Astrocyte (in vitro differentiated cells and primary cell): ENCODE data around the gene PPP1R26. TPM values are rescaled to one million over a fixed set of nuclear protein-coding genes. Genes with fewer than 3 reads are reported as not detected.

Experiments
- DNase-seq: peaks from one replicate; pipeline ENCODE4 v3.0.0-alpha.2; 2010; ENCODE audit warnings: low read depth
- FAIRE-seq: peaks from 2 replicates; lab custom pipeline; 2011; peaks lifted over from hg19 to GRCh38; lab: Jason Lieb, UNC
- H2AFZ ChIP-seq: 2 replicates; pipeline ENCODE4 v1.6.0; 2012; ENCODE audit warnings: low read depth, low read length, inconsistent platforms
- H3K27ac ChIP-seq: 2 replicates; pipeline ENCODE4 v1.5.1; 2011; ENCODE audit warnings: low read depth, low read length, inconsistent platforms
- H3K27me3 ChIP-seq: 2 replicates; pipeline ENCODE4 v1.6.0; 2011; ENCODE audit warnings: low read length, inconsistent platforms; ENCODE audit not compliant: insufficient read depth
- H3K36me3 ChIP-seq: 2 replicates; pipeline ENCODE4 v1.5.1; 2011; ENCODE audit warnings: low read length, inconsistent platforms; ENCODE audit not compliant: insufficient read depth
- H3K4me1 ChIP-seq: 2 replicates; pipeline ENCODE4 v1.5.1; 2011; ENCODE audit warnings: low read length, inconsistent platforms; ENCODE audit not compliant: insufficient read depth
- H3K4me2 ChIP-seq: 2 replicates; pipeline ENCODE4 v1.6.0; 2012; ENCODE audit warnings: low read length, inconsistent platforms
- H3K4me3 ChIP-seq: 2 replicates; pipeline ENCODE4 v1.5.1; 2011; ENCODE audit warnings: low read depth, mild to moderate bottlenecking, low read length, inconsistent platforms; ENCODE audit not compliant: insufficient read depth
- H3K79me2 ChIP-seq: 2 replicates; pipeline ENCODE4 v1.6.0; 2012; ENCODE audit warnings: mild to moderate bottlenecking, low read length, inconsistent platforms; ENCODE audit not compliant: insufficient read depth
- H3K9ac ChIP-seq: 2 replicates; pipeline ENCODE4 v1.6.0; 2012; ENCODE audit warnings: mild to moderate bottlenecking, low read length, inconsistent platforms
- H3K9me3 ChIP-seq: 2 replicates; pipeline ENCODE4 v1.5.1; 2012; ENCODE audit warnings: low read depth, mild to moderate bottlenecking, low read length, inconsistent platforms; ENCODE audit not compliant: insufficient read depth
- H4K20me1 ChIP-seq: 2 replicates; pipeline ENCODE4 v1.6.0; 2012; ENCODE audit warnings: low read length, inconsistent platforms; ENCODE audit not compliant: insufficient read depth
- H3K27ac Mint-ChIP-seq: one replicate; pipeline ENCODE4 v1.8.0; 2021; ENCODE audit warnings: mild to moderate bottlenecking, mixed read lengths; ENCODE audit not compliant: unreplicated experiment
- H3K27me3 Mint-ChIP-seq: one replicate; pipeline ENCODE4 v1.8.0; 2021; ENCODE audit warnings: low read depth, mixed read lengths; ENCODE audit not compliant: unreplicated experiment
- H3K36me3 Mint-ChIP-seq: one replicate; pipeline ENCODE4 v1.8.0; 2021; ENCODE audit warnings: low read depth, mixed read lengths; ENCODE audit not compliant: unreplicated experiment
- H3K4me1 Mint-ChIP-seq: one replicate; pipeline ENCODE4 v1.8.0; 2021; ENCODE audit warnings: low read depth, mixed read lengths; ENCODE audit not compliant: unreplicated experiment
- H3K4me3 Mint-ChIP-seq: one replicate; pipeline ENCODE4 v1.8.0; 2021; ENCODE audit warnings: mild to moderate bottlenecking, moderate library complexity, mixed read lengths; ENCODE audit not compliant: unreplicated experiment
- H3K9me3 Mint-ChIP-seq: one replicate; pipeline ENCODE4 v1.8.0; 2021; ENCODE audit warnings: mild to moderate bottlenecking, mixed read lengths; ENCODE audit not compliant: unreplicated experiment
- CTCF ChIP-seq: IDR thresholded peaks from 2 replicates; pipeline ENCODE4 v1.5.1; 2011; ENCODE audit warnings: low read depth, mild to moderate bottlenecking, inconsistent platforms, low read length, moderate library complexity; ENCODE audit not compliant: insufficient read depth
- EZH2 ChIP-seq: IDR thresholded peaks from 2 replicates; pipeline ENCODE4 v1.6.1; 2012; ENCODE audit warnings: mild to moderate bottlenecking, low read length, inconsistent platforms; ENCODE audit not compliant: insufficient read depth
- total RNA-seq: library from RNA; stranded (reverse); gene quantifications from 2 replicates; pipeline ENCODE4 v1.2.1, GENCODE V29; 2021

Gene PPP1R26
- total RNA-seq, 1 donor from 2014 or later, result 10.6 TPM

- FAIRE-seq, result no peak
- H3K4me3 ChIP-seq, result no peak overlapping the region
- H3K27me3 ChIP-seq, result peaks cover 3% of the 10 kb centered on the region
- Mint-ChIP-seq H3K27ac (no peak overlapping the region), H3K36me3 (no peaks in the 10 kb centered on the region), H3K4me1 (peaks cover 2% of the 10 kb centered on the region), H3K27me3 (peaks cover 4% of the 10 kb centered on the region), H3K4me3 (no peak overlapping the region), H3K9me3 (no peaks in the 10 kb centered on the region)
- H3K27ac ChIP-seq, result no peak overlapping the region
- no peaks in the 10 kb centered on the region for H3K9me3 ChIP-seq
- no peak for DNase-seq
- H3K4me1 ChIP-seq, result no peaks in the 10 kb centered on the region
- H3K4me2 ChIP-seq, result no peak overlapping the region
- no peaks in the 10 kb centered on the region for H3K36me3 ChIP-seq
- H4K20me1 ChIP-seq, result no peaks in the 10 kb centered on the region
- H3K79me2 ChIP-seq, result no peaks in the 10 kb centered on the region
- no peak overlapping the region for H3K9ac ChIP-seq
- TF ChIP-seq EZH2 (no peak), CTCF (no peak)
- no peak overlapping the region for H2AFZ ChIP-seq
Measured at GRCh38 chr9:135515083-135515951, 35.7 kb downstream of the PPP1R26 start.

- Histone ChIP-seq H3K9ac (no peak overlapping the region), H4K20me1 (no peaks in the 10 kb centered on the region), H3K27ac (no peak overlapping the region), H3K4me2 (no peak overlapping the region), H3K79me2 (no peaks in the 10 kb centered on the region), H3K4me1 (no peaks in the 10 kb centered on the region), H3K4me3 (no peak overlapping the region), H3K36me3 (no peaks in the 10 kb centered on the region), H3K27me3 (peaks cover 3% of the 10 kb centered on the region), H3K9me3 (no peaks in the 10 kb centered on the region), H2AFZ (no peak overlapping the region)
- peaks cover 2% of the 10 kb centered on the region for H3K4me1 Mint-ChIP-seq
- DNase-seq (no peak), FAIRE-seq (no peak)
- no peaks in the 10 kb centered on the region for H3K36me3 Mint-ChIP-seq
- peaks cover 11% of the 10 kb centered on the region for H3K27me3 Mint-ChIP-seq
- H3K9me3 Mint-ChIP-seq, result no peaks in the 10 kb centered on the region
- TF ChIP-seq EZH2 (no peak), CTCF (no peak)
- no peak overlapping the region for H3K27ac Mint-ChIP-seq
- no peak overlapping the region for H3K4me3 Mint-ChIP-seq
Measured at GRCh38 chr9:135516132-135516860, 36.7 kb downstream of the PPP1R26 start.
